ENCODE results near the gene ANGPTL4. TPM values are rescaled to one million over a fixed set of nuclear protein-coding genes. Genes with fewer than 3 reads are reported as not detected.

The ANGPTL4 gene
- total and polyA plus RNA-seq, 2 of the 13 experiments (the other 11 are each of a cell fraction or from before 2014, with no cell fraction given), result 0.80 to 21.7 TPM

DNA sequence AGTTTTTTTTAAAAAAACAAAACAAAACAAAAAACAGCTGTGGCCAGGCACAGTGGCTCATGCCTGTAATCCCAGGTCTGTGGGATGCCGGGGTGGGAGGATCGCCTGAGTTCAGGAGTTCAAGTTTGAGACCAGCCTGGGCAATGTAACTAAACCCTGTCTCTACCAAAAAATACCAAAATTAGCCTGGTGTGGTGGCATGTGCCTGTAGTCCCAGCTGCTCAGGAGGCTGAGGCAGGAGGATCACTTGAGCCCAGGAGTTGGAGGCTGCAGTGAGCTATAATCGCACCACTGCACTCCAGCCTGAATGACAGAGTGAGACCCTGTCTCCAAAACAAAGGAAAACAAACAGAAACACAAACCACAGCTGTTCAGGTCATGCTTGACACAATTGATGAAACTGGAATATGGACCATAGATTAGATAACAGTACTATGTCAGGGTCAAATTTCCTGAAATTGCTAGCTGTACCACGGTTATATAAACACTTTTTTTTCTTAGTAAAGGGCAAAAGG is 6.9 kb upstream of the ANGPTL4 start (continued):
- TF ChIP-seq, protein P1, sequence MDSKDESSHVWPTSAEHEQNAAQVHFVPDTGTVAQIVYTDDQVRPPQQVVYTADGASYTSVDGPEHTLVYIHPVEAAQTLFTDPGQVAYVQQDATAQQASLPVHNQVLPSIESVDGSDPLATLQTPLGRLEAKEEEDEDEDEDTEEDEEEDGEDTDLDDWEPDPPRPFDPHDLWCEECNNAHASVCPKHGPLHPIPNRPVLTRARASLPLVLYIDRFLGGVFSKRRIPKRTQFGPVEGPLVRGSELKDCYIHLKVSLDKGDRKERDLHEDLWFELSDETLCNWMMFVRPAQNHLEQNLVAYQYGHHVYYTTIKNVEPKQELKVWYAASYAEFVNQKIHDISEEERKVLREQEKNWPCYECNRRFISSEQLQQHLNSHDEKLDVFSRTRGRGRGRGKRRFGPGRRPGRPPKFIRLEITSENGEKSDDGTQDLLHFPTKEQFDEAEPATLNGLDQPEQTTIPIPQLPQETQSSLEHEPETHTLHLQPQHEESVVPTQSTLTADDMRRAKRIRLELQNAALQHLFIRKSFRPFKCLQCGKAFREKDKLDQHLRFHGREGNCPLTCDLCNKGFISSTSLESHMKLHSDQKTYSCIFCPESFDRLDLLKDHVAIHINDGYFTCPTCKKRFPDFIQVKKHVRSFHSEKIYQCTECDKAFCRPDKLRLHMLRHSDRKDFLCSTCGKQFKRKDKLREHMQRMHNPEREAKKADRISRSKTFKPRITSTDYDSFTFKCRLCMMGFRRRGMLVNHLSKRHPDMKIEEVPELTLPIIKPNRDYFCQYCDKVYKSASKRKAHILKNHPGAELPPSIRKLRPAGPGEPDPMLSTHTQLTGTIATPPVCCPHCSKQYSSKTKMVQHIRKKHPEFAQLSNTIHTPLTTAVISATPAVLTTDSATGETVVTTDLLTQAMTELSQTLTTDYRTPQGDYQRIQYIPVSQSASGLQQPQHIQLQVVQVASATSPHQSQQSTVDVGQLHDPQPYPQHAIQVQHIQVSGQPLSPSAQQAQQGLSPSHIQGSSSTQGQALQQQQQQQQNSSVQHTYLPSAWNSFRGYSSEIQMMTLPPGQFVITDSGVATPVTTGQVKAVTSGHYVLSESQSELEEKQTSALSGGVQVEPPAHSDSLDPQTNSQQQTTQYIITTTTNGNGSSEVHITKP (CRISPR knock-in tag; IDR thresholded peaks at IDR 0.05; ENCODE audit: low read depth), result 0 out of 2 replicates have a peak, but pooled peaks have one; percentile 24
- TF ChIP-seq ZNF264 (CRISPR knock-in tag; IDR thresholded peaks at IDR 0.05) (peak; percentile 80; the same call in 1 of the 2 replicates), ESRRA (CRISPR knock-in tag; IDR thresholded peaks at IDR 0.05; ENCODE audit: low read depth) (peak; percentile 84)

DNA sequence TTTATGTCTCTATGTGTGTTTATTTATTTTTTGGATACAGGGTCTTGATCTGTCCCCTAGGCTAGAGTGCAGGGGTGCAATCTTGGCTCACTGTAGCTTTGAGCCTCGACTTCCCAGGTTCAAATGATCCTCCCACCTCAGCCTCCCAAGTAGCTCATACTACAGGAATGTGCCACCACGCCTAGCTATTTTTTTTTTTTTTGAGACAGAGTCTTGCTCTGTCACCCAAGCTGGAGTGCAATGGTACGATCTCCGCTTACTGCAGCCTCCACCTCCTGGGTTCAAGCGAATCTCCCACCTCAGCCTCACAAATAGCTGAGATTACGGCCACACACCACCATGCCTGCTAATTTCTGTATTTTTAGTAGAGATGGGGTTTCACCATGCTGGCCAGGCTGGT is 5.0 kb upstream of the ANGPTL4 start:
- TF ChIP-seq, protein P2, sequence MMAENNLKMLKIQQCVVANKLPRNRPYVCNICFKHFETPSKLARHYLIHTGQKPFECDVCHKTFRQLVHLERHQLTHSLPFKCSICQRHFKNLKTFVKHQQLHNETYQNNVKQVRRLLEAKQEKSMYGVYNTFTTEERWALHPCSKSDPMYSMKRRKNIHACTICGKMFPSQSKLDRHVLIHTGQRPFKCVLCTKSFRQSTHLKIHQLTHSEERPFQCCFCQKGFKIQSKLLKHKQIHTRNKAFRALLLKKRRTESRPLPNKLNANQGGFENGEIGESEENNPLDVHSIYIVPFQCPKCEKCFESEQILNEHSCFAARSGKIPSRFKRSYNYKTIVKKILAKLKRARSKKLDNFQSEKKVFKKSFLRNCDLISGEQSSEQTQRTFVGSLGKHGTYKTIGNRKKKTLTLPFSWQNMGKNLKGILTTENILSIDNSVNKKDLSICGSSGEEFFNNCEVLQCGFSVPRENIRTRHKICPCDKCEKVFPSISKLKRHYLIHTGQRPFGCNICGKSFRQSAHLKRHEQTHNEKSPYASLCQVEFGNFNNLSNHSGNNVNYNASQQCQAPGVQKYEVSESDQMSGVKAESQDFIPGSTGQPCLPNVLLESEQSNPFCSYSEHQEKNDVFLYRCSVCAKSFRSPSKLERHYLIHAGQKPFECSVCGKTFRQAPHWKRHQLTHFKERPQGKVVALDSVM (CRISPR knock-in tag; IDR thresholded peaks at IDR 0.05), result peak; percentile 26; the same call in 1 of the 2 replicates
- TF ChIP-seq, protein P3, sequence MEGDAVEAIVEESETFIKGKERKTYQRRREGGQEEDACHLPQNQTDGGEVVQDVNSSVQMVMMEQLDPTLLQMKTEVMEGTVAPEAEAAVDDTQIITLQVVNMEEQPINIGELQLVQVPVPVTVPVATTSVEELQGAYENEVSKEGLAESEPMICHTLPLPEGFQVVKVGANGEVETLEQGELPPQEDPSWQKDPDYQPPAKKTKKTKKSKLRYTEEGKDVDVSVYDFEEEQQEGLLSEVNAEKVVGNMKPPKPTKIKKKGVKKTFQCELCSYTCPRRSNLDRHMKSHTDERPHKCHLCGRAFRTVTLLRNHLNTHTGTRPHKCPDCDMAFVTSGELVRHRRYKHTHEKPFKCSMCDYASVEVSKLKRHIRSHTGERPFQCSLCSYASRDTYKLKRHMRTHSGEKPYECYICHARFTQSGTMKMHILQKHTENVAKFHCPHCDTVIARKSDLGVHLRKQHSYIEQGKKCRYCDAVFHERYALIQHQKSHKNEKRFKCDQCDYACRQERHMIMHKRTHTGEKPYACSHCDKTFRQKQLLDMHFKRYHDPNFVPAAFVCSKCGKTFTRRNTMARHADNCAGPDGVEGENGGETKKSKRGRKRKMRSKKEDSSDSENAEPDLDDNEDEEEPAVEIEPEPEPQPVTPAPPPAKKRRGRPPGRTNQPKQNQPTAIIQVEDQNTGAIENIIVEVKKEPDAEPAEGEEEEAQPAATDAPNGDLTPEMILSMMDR (CRISPR knock-in tag; IDR thresholded peaks at IDR 0.05), result no peak
- intact Hi-C loops (cut with micrococcal nuclease; ENCODE audit: unreplicated experiment) (loop anchor here (10.0 kb wide), 1 partner anchor 86 kb away; the partner anchor contains the start of gene HNRNPM), in situ Hi-C loops (cut with HindIII; ENCODE audit: extremely low pct_ligation_motif_present, low pct_unique_long_range_greater_than_20kb) (no loop called here)
- H3K27ac ChIP-seq (ENCODE audit: extremely low read length, insufficient read depth, low read length), result no peak overlapping the region
- ATAC-seq (no peak), DNase-seq (ENCODE audit: low spot score) (no peak), FAIRE-seq (no peak)
- BruUV-seq (replicated peaks), result no TSS peak
- 86% methylated on average over 6 of the region's 6 CpGs for WGBS (ENCODE audit: low lambda C conversion rate)
- POLR2A ChIA-PET, result interaction anchor here (0.9 to 2.6 kb wide), 2 partner anchors 15 to 18 kb away, joined by 3 to 8 read pairs; no protein-coding TSS in a partner anchor
- H3K4me3 ChIP-seq (replicated peaks in 1 of 3; ENCODE audit: insufficient read depth in 1 of 3, low read depth in 2 of 3, low read length in 3 of 3), result no peak overlapping the region
- H3K9ac ChIP-seq (ENCODE audit: insufficient read depth, low read depth, low read length), result no peak overlapping the region
- no peak overlapping the region for H3K4me2 ChIP-seq (ENCODE audit: low read depth, low read length)
- CTCF ChIA-PET (ENCODE audit: low intra/inter-chr PET ratio, low total read pairs), result no interaction called here
- H3K4me1 ChIP-seq (ENCODE audit: insufficient read depth, low read length), result peaks cover 78% of the 10 kb centered on the region
- no peaks in the 10 kb centered on the region for H3K79me2 ChIP-seq (ENCODE audit: insufficient read depth, low read length)
- H3K27me3 ChIP-seq (ENCODE audit: control insufficient read depth in 1 of 2, insufficient read depth in 2 of 2, low read length in 2 of 2), result peaks cover 0 to 3% of the 10 kb centered on the region in 2 experiments; a peak in 1 of 5 replicates
- H4K20me1 ChIP-seq (ENCODE audit: insufficient read depth, low read length), result no peaks in the 10 kb centered on the region
- no peaks in the 10 kb centered on the region for H3K36me3 ChIP-seq (replicated peaks in 1 of 2; ENCODE audit: control insufficient read depth in 1 of 2, insufficient read depth in 2 of 2, low read length in 2 of 2)
- no peaks in the 10 kb centered on the region for H3K9me3 ChIP-seq (ENCODE audit: low read length)
- H2AFZ ChIP-seq (ENCODE audit: low read length), result no peak overlapping the region
